IMR-90 (cell line): ENCODE results near the gene ARMC6.

Experiments used
- CHD1 ChIP-seq: IDR thresholded peaks from 2 replicates; pipeline ENCODE4 v1.6.1; 2012; ENCODE audit warnings: low read depth, low read length, improper control_type of control experiment
- MXI1 ChIP-seq: IDR thresholded peaks from 2 replicates; pipeline ENCODE4 v1.6.1; 2012; ENCODE audit warnings: low read depth, mild to moderate bottlenecking, low read length, moderate library complexity, borderline replicate concordance
- NFE2L2 ChIP-seq: fragments of 150-350 bp; IDR thresholded peaks from 2 replicates; pipeline ENCODE4 v1.6.1; 2016; ENCODE audit warnings: low read depth, mild to moderate bottlenecking, low read length
- POLR2A ChIP-seq: IDR thresholded peaks from 2 replicates; pipeline ENCODE4 v1.6.1; 2012; ENCODE audit warnings: mild to moderate bottlenecking, low read depth, low read length
- TF ChIP-seq, protein P1 (sequence below): conservative IDR thresholded peaks from 2 replicates; pipeline ENCODE4 v1.5.1; 2012; ENCODE audit warnings: mild to moderate bottlenecking, low read depth, low read length, improper control_type of control experiment

- TF ChIP-seq POLR2A (no peak), NFE2L2 (no peak), CHD1 (no peak), MXI1 (no peak)
- TF ChIP-seq, protein P1, sequence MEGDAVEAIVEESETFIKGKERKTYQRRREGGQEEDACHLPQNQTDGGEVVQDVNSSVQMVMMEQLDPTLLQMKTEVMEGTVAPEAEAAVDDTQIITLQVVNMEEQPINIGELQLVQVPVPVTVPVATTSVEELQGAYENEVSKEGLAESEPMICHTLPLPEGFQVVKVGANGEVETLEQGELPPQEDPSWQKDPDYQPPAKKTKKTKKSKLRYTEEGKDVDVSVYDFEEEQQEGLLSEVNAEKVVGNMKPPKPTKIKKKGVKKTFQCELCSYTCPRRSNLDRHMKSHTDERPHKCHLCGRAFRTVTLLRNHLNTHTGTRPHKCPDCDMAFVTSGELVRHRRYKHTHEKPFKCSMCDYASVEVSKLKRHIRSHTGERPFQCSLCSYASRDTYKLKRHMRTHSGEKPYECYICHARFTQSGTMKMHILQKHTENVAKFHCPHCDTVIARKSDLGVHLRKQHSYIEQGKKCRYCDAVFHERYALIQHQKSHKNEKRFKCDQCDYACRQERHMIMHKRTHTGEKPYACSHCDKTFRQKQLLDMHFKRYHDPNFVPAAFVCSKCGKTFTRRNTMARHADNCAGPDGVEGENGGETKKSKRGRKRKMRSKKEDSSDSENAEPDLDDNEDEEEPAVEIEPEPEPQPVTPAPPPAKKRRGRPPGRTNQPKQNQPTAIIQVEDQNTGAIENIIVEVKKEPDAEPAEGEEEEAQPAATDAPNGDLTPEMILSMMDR: no peak
Measured at GRCh38 chr19:18991006-18991405, 42.4 kb upstream of the ARMC6 start.
